ENCODE measurements around the gene EIF4G1. TPM values are rescaled to one million over a fixed set of nuclear protein-coding genes. Genes with fewer than 3 reads are reported as not detected.
A peak's percentile ranks its signal among the peaks of the same experiment; 100 is the strongest.

Gene EIF4G1
- total and polyA plus RNA-seq, 2 of the 4 experiments (the other 2 are of a cell fraction) = 225 to 274 TPM

- Histone ChIP-seq H3K18ac (ENCODE audit: low read depth, low read length) (no peak overlapping the region), H2AK5ac (ENCODE audit: low read depth, low read length) (no peak overlapping the region), H3K23ac (ENCODE audit: low read depth, low read length) (peak overlapping the region; percentile 31; the same call in 1 of the 2 replicates), H3K27ac (ENCODE audit: insufficient read depth, low read length) (no peak overlapping the region), H4K8ac (ENCODE audit: low read depth in 2 of 2, low read length in 2 of 2) (no peak overlapping the region), H3K36me3 (ENCODE audit: control insufficient read depth, insufficient read depth, low read length) (no peaks in the 10 kb centered on the region), H2BK15ac (ENCODE audit: low read depth, low read length) (no peak overlapping the region), H3K9ac (ENCODE audit: low read depth, low read length) (no peak overlapping the region), H3K4ac (ENCODE audit: low read depth, low read length) (no peak overlapping the region), H3K4me3 (ENCODE audit: insufficient read depth, low read depth, low read length) (peak overlapping the region; percentile 38; the same call in 1 of the 2 replicates), H2BK20ac (ENCODE audit: low read depth, low read length) (no peak overlapping the region), H2BK120ac (ENCODE audit: low read depth, low read length) (no peak overlapping the region), H3K27me3 (ENCODE audit: control insufficient read depth, insufficient read depth, low read length) (peaks cover 79% of the 10 kb centered on the region), H3K56ac (ENCODE audit: extremely low read depth, insufficient read depth, low read length) (no peak overlapping the region), H3K4me2 (ENCODE audit: low read depth, low read length) (peak overlapping the region; percentile 34; the same call in 1 of the 2 replicates), H3K9me1 (ENCODE audit: insufficient read depth, low read length) (no peaks in the 10 kb centered on the region), H3K79me1 (ENCODE audit: low read depth in 1 of 2, low read length in 2 of 2) (no peaks in the 10 kb centered on the region), H4K91ac (ENCODE audit: insufficient read depth, low read depth, low read length) (no peak overlapping the region), H3K4me1 (ENCODE audit: control insufficient read depth, insufficient read depth, low read length) (peaks cover 2% of the 10 kb centered on the region; the same call in 1 of the 2 replicates), H4K20me1 (ENCODE audit: insufficient read depth, low read length) (no peaks in the 10 kb centered on the region), H3K9me3 (ENCODE audit: control insufficient read depth, insufficient read depth, low read length) (no peaks in the 10 kb centered on the region), H2BK5ac (ENCODE audit: low read depth, low read length, poor library complexity, severe bottlenecking) (no peak overlapping the region), H2AK9ac (replicated peaks; ENCODE audit: low read depth, low read length, poor library complexity) (no peak overlapping the region), H3K14ac (replicated peaks; ENCODE audit: low read depth, low read length) (no peak overlapping the region), H4K5ac (ENCODE audit: low read depth, low read length) (no peak overlapping the region), H2AFZ (replicated peaks; ENCODE audit: low read length, poor library complexity) (peak overlapping the region; percentile 53)
- intact Hi-C loops (cut with micrococcal nuclease) (no loop called here), dilution Hi-C loops (cut with HindIII; ENCODE audit: low sequenced_read_pairs, unreplicated experiment) (no loop called here), in situ Hi-C loops (cut with MboI; ENCODE audit: low sequenced_read_pairs) (no loop called here)
- 1% methylated on average over 13 of the region's 42 CpGs; no CpG with 5 or more reads in 1 of the 2 experiments for whole genome bisulfite sequencing, 2 experiments (ENCODE audit: extremely low coverage in 2 of 2, insufficient read length in 1 of 2)
- ATAC-seq (ENCODE audit: low read depth) = peak; percentile 27
- BruUV-seq (replicated peaks) = no TSS peak
- ChIA-PET CTCF (interaction anchor here (1.4 kb wide), 1 partner anchor 9 kb away, joined by 5 read pairs; no protein-coding TSS in a partner anchor), POLR2A (ENCODE audit: unreplicated experiment) (no interaction called here)
- no peak for DNase-seq
- TF ChIP-seq BHLHE40 (IDR thresholded peaks at IDR 0.05; ENCODE audit: low read depth, low read length) = no peak
- no peak for TF ChIP-seq NFE2L2 (IDR thresholded peaks at IDR 0.05; ENCODE audit: low read depth, low read length)
- TF ChIP-seq POLR2A (IDR thresholded peaks at IDR 0.05; ENCODE audit: low read depth, low read length) = no peak
- no peak for TF ChIP-seq CHD1 (IDR thresholded peaks at IDR 0.05; ENCODE audit: low read depth, low read length)
- TF ChIP-seq RCOR1 (IDR thresholded peaks at IDR 0.05; ENCODE audit: insufficient replicate concordance, low read length) = no peak
Observed at GRCh38 chr3:184380627-184381260, 66.3 kb downstream of the EIF4G1 start.

Data from IMR-90 (cell line).